NCI-H1417 (cell line): ENCODE data around the gene SORCS2.
"Not testable (repeated sequence)": the region's sequence is repeated elsewhere in the genome, so short reads cannot be mapped to it uniquely, and the experiment has no call there.

Experiments used
- DNase-seq, 3 experiments: peaks; one replicate each; lab custom pipeline; 2025; lab: John Stamatoyannopoulos, UW

The SORCS2 gene

GRCh38 chr4:7199771-7200441 is 7.6 kb downstream of the SORCS2 start:
- DNase-seq = no peak

GRCh38 chr4:7200801-7201200 is 8.5 kb downstream of the SORCS2 start:
- no peak for DNase-seq

DNA sequence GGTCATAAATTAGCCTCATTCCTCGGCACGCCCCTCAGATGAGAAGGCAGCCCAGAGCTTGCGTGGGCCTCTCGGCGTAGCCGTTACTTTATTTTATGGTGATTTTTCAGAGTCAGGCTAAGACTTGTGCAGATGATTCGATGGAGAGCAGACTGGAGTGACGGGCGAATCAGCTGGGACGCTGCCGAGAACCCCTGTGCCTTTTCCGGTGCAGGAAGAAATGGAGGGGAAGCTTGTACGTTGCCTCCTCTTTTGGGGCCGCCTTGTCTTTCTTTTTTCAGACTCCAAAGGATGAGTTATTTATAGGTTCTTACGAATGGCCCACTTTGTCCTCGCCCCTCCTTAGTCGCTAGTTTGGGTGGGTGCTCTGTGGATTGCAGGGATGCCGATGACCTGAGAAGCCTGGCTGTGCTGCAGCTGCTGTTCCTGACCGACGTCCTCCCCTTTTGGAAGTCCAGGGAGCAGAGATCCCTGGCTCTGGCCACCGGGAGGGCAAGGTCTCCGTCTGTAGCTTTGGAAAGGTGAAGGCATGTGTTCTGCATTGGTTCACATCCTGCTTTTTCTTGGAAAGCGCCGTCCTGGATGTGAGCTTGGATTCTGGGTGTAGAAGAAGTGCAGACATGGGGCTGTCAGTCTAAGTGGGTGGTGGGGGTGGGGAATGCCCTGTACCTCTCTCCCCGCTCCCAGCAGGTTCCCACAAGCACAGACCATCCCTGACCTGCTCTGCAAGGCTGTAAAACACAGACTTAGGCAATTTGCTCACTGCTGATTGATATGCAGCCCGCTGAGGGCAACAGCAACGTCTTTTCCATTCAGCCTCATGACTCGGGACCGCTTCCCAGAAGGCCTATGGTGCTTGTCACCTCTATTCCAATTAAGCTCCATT is 9.3 kb downstream of the SORCS2 start:
- no peak for DNase-seq

GRCh38 chr4:7202411-7202810 is 10.1 kb downstream of the SORCS2 start:
- DNase-seq = no peak

DNA sequence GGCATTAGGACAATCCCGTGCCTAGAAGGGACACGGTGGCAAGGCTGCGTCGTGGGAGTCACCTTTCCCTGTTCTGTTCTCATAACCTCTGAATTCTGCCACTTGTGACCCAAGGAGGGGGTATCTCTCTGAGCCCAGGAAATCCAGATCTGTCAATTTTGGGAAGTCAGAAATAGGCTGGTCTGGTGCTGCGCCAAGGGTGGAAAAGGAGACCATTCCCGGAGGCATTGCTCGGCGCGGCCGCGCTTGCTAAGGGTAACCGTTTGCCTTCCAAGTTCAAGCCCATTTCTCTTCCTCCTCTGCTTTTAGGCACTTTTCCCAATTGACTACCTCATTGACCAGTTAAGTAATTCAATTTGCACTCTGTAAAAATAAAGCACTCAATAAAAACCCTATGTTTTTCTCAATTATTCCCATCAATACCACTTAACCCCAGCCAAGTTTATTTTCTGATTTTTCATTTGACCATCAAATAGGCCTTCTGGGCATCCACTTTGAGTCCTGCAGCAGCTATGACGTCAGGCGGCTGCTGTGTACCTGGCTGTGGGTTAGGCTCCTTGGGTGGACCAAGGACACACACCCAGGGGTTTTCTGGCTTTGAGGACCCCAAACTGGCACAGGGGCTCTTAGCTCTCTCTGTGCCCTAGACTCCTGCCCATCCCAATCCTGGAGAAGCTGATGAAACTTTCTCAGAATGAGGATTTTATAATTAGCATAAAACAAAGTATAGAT is 12.5 kb downstream of the SORCS2 start:
- no peak for DNase-seq

DNA sequence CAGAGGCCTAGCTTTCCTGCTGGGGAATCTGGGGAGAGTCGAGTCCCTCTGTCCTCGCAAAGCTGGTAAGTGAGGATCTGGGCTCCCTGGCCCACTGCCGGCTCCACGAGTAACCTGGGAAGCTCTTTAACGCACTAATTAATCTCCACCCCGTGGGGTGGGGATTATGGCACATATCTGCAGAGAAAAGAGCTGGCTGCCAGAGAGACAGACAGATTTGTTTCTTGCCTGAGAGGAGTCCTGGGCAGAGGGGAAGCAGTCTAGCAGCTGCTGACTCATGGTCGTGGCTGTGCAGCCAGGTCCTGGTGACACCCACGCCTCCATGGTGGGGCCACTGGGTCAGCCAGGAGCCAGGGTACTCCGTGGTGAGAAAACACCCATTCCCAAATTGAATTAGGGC is 14.0 kb downstream of the SORCS2 start:
- DNase-seq = peak in 1 of 3 experiments; percentile 23

DNA sequence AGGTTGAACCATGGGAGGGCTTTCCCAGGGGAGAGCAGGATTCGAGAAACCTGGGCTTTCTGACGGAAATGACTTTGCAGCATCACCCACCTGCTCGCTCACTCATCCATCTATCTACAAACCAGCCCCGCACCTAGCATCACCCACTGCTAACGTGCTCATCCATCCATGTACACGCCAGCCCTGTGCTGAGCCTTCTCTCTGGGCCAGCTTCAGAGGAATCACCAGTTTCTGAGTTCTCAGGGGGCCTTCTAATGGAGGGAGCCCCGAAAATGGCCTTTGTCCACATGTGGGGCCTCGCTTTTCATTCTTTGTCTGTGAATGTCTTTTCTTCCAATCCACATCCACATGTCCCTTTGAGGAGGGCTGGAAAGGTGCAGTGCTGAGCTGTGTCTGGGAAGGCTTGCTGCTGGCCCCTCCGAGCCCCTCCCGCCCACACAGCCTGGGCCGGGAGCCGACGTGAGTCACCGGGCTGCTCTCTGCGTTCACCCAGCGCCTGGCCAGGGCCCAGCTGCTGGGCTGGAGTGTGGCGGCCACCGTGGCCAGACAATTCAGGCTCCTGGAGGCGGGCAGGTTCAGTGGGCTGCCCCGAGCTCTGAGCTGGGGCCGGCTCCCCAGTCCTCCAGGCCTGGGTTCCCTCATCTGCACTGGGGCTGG is 14.7 kb downstream of the SORCS2 start:
- peak in 1 of 3 experiments; percentile 34 for DNase-seq

- DNase-seq = no peak
Observed at GRCh38 chr4:7207628-7208231, 15.4 kb downstream of the SORCS2 start.

- DNase-seq = no peak
Observed at GRCh38 chr4:7208509-7209451, 16.4 kb downstream of the SORCS2 start.

- no peak for DNase-seq
Observed at GRCh38 chr4:7209699-7210098, 17.4 kb downstream of the SORCS2 start.

- no peak for DNase-seq
Observed at GRCh38 chr4:7210824-7211223, 18.5 kb downstream of the SORCS2 start.

DNA sequence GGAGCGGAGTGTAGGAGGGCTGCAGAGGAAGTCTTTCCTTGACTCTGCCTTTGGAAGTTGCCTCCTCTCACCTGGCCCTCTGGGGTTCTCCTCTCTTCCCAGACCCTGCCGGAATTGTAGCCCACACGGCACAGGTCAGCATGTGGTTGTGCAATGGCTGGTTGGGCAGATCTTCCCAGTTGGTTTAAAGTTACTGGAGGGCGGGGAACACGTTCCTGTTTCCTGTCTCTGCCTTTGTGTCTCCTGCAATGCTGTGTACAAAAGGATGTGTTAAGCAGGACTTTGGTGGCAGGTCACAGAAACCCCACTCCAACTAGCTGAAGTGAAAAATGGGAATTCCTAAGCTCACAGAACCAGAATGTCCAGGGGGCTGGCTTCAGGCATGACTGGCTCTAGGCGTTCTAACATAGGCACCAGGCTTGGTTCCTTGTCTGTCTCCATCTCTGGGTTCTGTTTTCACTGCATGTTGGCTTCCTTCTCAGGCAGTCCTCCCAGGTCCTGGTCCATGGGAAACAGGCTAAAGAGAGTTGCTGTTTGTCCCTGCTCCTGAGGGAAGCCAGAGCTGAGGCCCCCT is 19.9 kb downstream of the SORCS2 start:
- no peak for DNase-seq

DNA sequence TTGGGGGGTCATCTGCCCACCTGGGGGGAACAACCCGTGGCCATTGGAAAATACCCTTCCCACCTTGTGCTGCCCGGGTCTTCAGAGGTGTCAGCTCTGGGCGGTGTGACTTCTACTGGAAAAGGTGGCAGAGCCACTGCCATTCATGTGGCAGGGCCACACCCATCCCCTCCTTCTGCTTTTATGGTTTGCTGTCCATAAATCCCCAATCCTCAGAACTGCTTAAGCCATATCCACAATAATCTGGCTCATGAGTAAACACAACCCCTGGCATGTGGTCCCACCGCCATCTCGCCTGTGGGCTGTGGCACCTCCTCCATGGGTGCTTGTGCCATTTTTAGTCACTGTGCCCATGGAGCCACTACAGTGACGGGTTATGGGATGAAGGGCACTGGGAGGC is 20.6 kb downstream of the SORCS2 start:
- no peak for DNase-seq

DNA sequence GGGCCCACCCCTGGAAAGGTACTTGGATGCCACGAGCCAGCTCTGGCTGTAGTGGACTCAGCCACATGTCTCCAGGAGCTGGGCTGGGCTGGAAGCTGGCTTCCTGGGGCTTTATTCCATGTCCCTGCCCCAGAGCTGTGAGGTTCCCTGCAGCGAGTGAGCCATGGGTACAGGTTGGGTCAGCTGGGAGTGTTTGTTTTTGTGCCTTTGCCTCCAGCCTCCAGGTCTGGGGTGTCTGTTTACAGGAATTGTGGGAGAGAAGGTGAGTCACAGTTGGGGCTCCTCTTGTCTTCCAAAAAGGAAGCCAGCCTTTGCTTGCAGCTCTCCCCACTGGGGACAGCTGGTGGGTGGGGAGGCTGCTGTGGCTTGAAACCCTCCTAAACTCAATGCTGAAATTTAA is 21.5 kb downstream of the SORCS2 start:
- DNase-seq = no peak

GRCh38 chr4:7214359-7214758 is 22.0 kb downstream of the SORCS2 start:
- no peak for DNase-seq

GRCh38 chr4:7215187-7215586 is 22.8 kb downstream of the SORCS2 start:
- DNase-seq = not testable (repeated sequence)

DNA sequence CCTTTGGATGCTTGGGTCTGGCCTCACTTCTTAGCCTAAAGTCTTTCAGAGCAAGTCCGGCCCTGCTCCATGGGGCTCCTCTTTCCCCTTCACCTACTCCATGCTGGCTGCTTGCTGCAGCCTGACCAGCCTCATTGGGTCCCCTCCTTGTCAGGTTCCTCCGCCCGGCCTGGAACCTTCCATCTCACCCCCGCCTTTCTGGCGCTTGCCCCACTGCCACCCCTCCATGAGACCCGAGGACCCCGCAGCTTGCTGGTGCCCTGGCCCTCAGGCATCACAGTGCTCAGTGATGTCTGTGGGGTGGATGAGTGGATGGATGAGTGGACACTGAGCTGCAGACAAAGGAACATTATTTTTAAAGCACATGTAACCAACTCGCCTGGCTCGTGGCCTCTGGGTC is 24.7 kb downstream of the SORCS2 start:
- DNase-seq = no peak

DNA sequence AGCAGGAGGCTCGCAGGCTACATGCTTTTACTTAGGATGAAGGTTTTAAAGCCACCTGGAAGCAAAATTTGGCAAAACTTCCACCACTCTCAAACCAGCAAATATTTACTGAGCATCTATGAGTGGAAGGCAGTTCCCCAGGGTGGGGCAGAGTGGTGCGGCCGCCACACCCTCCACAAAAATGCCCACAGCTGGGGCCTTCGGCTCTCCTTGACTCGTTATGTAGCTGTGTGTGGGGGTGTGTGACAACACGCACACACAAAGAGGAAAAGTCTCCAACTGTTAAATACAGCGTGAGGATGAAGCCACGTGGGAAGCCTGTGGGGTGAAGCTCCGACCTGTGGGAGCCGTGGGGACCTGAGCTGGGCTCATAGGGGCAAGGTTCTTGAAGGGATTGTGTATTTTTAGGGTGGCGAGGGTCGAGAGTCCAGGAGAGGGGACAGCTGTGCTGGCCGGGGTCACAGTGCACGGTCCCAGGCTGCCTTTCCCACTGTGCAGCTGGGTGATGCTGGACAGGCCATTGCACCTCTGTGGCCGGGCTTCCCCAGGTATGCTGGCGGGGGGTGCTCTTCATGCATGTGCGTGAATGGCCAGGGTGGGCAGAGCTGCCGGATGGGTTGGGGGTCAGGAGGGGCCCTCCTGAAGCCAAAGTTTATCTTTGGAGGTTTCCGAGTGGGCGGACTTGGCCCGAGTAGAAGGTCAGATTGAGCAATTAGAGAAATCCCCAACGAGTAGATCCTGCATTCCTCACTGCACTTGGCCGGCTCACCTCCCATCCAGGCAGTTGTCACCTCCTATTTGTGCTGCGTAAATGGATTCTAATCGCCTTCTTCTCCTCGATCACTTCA is 25.4 kb downstream of the SORCS2 start:
- DNase-seq = no peak

DNA sequence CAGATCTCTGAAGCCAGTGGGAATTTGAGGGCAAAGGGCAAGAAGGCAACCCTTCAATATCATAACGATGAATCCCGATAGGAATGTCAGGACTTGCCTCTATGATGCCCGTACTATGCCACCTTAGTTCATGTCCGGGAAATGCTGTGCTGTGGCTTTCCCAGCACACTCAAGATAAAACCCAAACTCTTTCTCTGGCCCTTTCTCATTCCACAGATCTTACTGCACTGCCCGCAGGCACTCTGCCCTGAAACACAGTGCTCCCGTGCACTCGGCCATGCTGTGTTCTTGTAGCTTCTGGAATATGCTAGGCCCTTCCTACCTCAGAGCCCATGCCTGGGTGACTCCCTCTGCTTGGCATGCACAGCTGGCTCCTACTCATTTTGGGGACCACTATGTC is 26.3 kb downstream of the SORCS2 start:
- DNase-seq = no peak
